CD4-positive, alpha-beta T cell treated with Interleukin-1 beta for 1 hour (primary cell): Measurements from ENCODE around the gene YWHAQ.
A peak's percentile ranks its signal among the peaks of the same experiment; 100 is the strongest.
"Not testable (repeated sequence)": the region's sequence is repeated elsewhere in the genome, so short reads cannot be mapped to it uniquely, and the experiment has no call there.

ENCODE experiments used
- DNase-seq, 2 donors: peaks; one replicate each; pipeline ENCODE4 v3.0.0-alpha.2; 2020 to 2022

Gene YWHAQ

GRCh38 chr2:9593925-9594324 lies 36.9 kb downstream of the YWHAQ start:
- no peak for DNase-seq

DNA sequence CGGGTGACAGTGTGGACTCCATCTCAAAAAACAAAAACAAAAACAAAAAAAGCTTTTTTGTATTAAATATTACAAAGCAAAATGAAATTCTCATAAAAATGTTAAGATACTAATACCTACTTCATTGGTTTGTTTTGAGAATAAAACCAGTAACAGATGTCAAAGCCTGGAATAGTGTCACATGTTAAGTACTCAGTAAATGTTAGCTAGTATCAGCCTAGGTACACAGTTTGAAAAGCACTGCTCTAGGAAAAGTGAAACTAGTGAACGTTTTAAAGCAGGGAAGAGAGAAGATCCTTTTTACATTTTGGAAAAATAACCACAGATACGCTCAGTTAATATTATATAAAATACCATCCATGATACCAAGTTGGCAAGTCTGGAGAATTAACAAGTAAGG lies 38.1 kb downstream of the YWHAQ start:
- no peak for DNase-seq

- DNase-seq = no peak
Measured at GRCh38 chr2:9590641-9591040, 40.2 kb downstream of the YWHAQ start.

- DNase-seq = no peak
Measured at GRCh38 chr2:9586465-9586864, 44.3 kb downstream of the YWHAQ start.

DNA sequence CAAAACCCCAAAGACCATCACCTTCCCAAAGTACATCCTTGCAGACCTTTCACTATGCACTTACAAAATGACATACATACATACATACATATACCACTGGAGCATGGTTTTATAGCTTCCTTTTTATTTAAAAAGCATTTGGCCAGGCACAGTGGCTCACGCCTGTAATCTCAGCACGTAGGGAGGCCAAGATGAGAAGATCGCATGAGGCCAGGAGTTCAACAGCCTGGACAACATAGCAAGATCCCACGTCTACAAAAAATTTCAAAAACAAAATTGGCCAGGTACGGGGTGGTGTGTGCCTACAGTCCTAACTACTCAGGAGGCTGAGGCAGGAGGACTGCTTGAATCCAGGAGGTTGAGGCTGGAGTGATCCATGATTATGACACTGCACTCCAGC lies 45.3 kb downstream of the YWHAQ start:
- no peak for DNase-seq

- DNase-seq = not testable (repeated sequence)
Measured at GRCh38 chr2:9584902-9585301, 45.9 kb downstream of the YWHAQ start.

DNA sequence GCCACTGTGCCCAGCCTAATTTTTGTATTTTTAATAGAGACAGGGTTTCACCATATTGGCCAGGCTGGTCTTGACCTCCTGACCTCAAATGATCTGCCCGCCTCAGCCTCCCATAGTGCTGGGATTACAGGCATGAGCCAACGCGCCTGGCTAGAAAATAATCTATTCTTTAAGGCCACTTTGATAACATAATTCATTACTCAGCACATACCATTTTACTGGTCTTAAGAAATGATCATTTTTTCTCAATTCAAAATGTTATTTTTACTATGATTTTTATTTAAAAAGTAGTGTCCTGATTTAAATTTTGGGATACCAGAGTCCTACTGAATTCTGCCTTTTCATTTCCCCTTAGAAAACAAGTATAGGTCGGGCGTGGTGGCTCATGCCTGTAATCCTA lies 48.2 kb downstream of the YWHAQ start:
- DNase-seq = no peak

GRCh38 chr2:9578467-9579235 lies 52.1 kb downstream of the YWHAQ start:
- DNase-seq = no peak

DNA sequence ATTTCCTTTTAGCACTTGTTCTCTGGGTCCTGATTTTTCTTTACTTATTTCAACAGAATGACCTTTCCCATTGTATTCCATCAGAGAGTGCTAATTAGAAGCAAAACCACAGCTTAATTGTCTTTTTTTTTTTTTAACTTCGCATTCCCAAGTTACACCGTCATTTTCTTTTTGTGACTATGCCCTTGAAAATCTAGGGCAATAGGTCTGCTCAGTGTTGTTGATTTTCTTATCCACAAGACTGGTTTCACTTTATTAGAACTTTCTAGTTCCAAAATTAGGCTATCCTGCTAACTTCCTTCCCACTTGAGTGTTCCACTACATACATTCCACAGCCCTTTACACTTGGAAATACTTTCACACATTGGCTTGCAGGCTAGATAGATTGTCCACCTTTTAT lies 56.5 kb downstream of the YWHAQ start:
- DNase-seq = no peak

- DNase-seq = no peak
Measured at GRCh38 chr2:9573840-9574239, 57.0 kb downstream of the YWHAQ start.

- no peak for DNase-seq
Measured at GRCh38 chr2:9573013-9573720, 57.6 kb downstream of the YWHAQ start.

DNA sequence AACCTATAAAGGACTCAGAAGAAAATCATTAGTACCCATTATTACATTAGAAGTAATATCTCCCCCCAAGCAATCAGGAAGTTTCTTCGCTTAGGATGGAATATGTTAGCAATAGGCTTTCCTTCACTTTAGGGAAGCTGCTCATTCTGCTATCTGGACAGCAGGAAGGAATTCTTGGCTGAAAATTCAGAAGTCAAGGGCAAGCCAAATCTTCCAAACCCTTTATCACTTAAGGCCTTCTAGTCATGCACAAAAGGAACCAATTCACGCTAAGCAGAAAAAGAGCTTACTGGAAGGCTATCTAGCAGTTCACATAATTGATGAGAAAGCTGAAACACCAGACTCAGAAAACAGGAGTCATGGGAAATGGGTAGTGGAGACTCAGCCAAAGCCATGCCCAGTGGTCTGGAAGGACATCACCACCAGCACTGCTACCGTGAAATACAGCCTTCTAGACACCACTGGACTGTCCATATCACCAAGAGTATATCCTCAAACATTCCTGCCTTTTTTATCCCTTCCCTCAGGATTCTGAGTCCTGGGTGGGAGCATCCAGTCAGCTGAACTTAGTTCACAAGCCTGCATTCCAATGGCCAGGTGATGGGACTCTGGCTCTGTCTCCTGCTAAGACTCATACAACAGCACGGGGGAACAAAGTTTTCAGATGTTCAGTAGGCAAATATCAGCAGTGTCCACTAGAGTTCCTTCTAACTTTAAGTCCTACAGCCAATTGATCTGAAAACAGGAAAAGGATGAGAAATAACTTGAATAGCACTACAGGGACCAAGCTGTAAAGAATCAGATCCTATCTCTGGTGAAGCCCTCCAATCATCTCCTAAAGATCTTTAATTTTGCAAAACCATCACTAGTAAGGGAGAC lies 60.4 kb downstream of the YWHAQ start:
- no peak for DNase-seq

GRCh38 chr2:9565436-9566153 lies 65.2 kb downstream of the YWHAQ start:
- DNase-seq = no peak

DNA sequence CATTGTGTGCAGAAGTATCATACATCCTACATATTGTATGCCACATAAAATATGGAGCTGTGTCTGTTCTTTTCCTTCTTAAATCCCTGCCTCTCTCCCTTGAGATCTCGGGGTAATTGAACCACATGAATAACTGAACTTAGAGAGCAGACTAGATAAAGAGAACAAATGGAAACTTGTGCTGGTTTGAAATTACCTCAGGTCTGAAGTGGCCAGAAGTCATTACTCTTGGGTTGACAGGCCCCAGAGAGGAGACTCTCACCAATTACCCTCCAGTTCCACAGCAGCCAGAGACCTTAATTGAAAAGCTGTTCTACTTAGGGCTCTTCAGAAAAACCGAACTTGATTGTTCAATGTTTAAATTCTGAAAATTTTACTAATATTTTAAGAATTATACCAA lies 70.2 kb downstream of the YWHAQ start:
- no peak for DNase-seq

GRCh38 chr2:9558948-9559381 lies 71.8 kb downstream of the YWHAQ start:
- DNase-seq = no peak

- DNase-seq = no peak
Measured at GRCh38 chr2:9556121-9556743, 74.6 kb downstream of the YWHAQ start.

GRCh38 chr2:9555297-9556120 lies 75.3 kb downstream of the YWHAQ start, which contains the start of gene ADAM17:
Gene ADAM17, minus strand, starts transcription at chr2:9555830. Its CDS starts 225 bp downstream, at chr2:9555605.
- DNase-seq = peak; percentile 85 to 92

DNA sequence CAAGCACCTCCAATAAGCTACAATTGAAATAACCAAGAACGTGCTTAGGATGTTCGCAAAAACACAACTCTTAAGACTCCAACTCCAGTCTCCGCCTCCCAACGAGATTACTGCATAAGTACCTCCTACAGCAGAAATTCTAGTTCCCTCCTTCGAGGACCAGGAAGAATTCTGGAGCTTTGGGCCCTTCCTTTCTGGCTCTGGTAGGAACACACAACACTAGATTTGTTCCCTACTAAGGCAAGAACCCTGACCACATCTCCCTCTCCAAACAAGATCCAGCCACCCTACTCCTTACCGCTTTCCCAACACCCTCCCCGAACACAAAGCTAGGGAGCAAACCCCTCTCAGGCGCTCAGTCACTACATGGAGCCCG lies 75.9 kb downstream of the YWHAQ start:
- DNase-seq = peak; percentile 36 to 40

- DNase-seq = peak in 1 of 2 donors; percentile 33
Measured at GRCh38 chr2:9552219-9553178, 78.3 kb downstream of the YWHAQ start.

DNA sequence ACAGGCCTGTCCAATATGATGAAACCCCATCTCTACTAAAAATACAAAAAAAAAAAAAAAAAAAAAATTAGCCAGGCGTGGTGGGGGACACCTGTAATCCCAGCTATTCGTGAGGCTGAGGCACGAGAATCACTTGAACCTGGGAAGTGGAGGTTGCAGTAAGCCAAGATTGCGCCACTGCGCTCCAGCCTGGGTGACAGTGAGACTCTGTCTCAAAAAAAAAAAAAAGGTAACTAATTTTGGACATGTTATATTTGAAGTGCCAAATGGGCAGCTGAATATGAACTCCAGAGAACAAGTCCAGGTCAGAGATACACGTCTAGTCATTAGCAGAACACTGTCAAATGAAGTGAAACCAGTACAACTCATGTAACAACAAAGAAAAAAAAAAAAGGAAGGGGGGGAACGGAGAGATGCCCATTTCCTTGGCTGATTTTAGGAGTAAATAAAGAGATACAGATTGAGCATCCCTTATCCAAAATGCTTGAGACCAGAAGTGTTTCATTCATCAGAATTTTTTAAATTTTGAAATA lies 79.9 kb downstream of the YWHAQ start:
- not testable (repeated sequence) for DNase-seq
